HG02588 (cell line): Measurements from ENCODE around the gene KLHL26.

Experiments used
- ATAC-seq: cut with Tn5 transposase; IDR thresholded peaks from one replicate; pipeline ENCODE4 v1.9.1; 2021; ENCODE audit warnings: mild to moderate bottlenecking, moderate library complexity; ENCODE audit not compliant: unreplicated experiment

KLHL26 gene

GRCh38 chr19:18683109-18683957 lies 46.5 kb downstream of the KLHL26 start, which contains the start of gene CRTC1:
Gene CRTC1, plus strand, starts transcription at chr19:18683680. Its CDS starts 23 bp downstream, at chr19:18683703.
- ATAC-seq, result peak; percentile 73

GRCh38 chr19:18683958-18684641 lies 47.3 kb downstream of the KLHL26 start:
- no peak for ATAC-seq

GRCh38 chr19:18684642-18684993 lies 47.8 kb downstream of the KLHL26 start:
- no peak for ATAC-seq

- no peak for ATAC-seq
These were observed 48.9 kb downstream of the KLHL26 start for GRCh38 chr19:18685597-18686190.

- ATAC-seq, result no peak
These were observed 51.1 kb downstream of the KLHL26 start for GRCh38 chr19:18687740-18688465.

GRCh38 chr19:18696023-18696422 lies 59.2 kb downstream of the KLHL26 start:
- no peak for ATAC-seq

- ATAC-seq, result no peak
These were observed 60.9 kb downstream of the KLHL26 start for GRCh38 chr19:18697680-18698079.

- no peak for ATAC-seq
These were observed 61.7 kb downstream of the KLHL26 start for GRCh38 chr19:18698321-18699167.

- ATAC-seq, result no peak
These were observed 62.7 kb downstream of the KLHL26 start for GRCh38 chr19:18699403-18700054.

- peak; percentile 69 for ATAC-seq
These were observed 63.8 kb downstream of the KLHL26 start for GRCh38 chr19:18700501-18701249.

- peak; percentile 23 for ATAC-seq
These were observed 64.4 kb downstream of the KLHL26 start for GRCh38 chr19:18701250-18701608.

- ATAC-seq, result no peak
These were observed 67.2 kb downstream of the KLHL26 start for GRCh38 chr19:18704054-18704453.

GRCh38 chr19:18704971-18705370 lies 68.1 kb downstream of the KLHL26 start:
- no peak for ATAC-seq

- ATAC-seq, result no peak
These were observed 71.8 kb downstream of the KLHL26 start for GRCh38 chr19:18708452-18709231.

GRCh38 chr19:18709546-18709945 lies 72.7 kb downstream of the KLHL26 start:
- ATAC-seq, result no peak

GRCh38 chr19:18710186-18710585 lies 73.4 kb downstream of the KLHL26 start:
- no peak for ATAC-seq

GRCh38 chr19:18710996-18711751 lies 74.3 kb downstream of the KLHL26 start:
- no peak for ATAC-seq

GRCh38 chr19:18711893-18712292 lies 75.1 kb downstream of the KLHL26 start:
- ATAC-seq, result no peak
